ENCODE results near the gene PDE7B.

PDE7B gene

DNA sequence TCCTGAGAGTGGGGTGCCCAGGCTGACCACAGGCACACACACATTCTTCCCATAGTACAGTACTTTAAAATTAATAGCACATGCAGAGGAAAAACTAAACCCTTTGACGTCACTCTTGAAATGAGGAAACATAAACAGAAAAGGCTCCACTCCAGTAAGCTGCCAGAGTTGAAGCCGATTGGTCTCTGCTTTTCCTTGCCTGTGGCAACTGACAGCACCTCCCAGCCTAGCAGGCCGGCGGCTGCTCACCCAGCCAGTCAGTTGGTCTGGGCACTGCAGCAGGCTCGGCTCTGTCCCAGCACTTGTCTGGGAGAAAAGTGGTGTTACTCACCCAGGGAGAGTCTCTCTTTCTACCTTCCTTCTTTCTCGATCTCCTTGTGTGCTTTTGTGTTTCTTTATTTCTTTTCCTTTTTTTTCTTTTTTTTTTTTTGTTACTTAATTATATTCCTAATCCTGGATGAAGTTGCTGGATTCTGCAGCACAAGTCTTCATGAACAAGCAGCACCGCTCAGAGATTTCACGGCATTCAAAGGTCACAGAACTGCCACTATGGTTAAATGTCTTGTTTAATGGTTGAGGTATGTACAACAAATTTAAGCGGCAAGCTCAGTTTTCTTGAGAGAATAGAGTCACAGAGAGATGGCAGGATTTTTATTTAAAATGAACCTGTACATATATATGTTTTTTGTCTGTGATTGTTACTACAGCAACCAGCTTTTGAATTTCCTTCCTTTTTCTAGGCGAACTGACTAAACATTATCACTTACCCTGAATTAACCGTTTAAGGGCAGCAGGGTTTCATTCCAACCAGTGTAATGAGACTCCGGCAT lies at the start of gene PDE7B:
TSS of gene PDE7B (plus strand) at position 260 of the 830 bp plus-strand sequence.
- DNase-seq = peak; percentile 8

DNA sequence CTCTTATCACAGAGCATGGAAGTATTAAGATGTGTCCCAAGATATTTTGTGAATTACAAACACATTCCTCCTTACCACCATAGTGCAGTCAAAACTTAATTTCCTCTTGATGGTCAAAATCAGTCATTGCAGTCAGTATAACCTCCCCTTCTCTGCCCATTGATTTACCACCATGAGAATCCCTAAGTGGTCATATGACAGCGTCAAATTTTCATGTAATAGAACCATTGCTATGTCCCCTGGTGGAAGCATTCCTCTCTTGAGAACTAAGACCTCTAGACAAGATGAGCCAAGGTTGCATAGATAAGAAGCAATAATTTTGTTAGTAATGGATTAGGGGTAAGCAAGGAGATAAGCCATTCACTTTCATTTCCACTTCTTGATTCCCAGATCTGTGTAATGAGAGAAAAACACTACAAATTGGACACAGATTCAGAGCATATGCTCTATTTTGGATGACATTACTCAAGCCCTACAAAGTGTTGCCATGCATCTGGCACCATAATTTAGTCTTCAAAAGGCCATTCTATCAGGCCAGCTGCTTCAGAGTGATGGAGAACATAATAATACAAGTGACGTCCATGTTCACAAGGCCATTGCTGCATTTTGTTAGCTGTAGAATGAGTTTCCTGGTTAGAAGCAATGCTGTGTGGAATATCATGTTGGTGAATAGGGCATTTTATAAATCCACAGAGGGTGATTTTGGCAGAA lies 49.6 kb upstream of the PDE7B start:
- no peak for DNase-seq

DNA sequence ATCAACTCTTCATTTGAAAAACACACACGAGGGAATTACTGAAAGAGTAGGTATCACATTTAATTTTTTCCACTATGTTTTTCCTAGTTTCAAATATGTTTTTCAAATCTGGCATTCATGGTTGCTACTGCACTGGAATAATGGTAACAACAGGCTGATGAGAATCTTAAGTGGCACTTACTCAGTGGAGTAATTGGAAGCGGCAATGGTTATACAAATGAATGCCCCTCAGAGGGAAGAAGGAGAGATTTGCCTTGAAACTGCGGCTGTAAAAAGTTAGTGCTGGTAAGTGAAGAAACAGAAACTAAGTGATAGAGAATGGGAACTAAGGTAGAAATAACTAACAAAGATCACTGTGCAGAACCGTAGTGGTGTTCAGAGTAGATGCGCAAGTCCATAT lies 41.0 kb upstream of the PDE7B start:
- DNase-seq = no peak

DNA sequence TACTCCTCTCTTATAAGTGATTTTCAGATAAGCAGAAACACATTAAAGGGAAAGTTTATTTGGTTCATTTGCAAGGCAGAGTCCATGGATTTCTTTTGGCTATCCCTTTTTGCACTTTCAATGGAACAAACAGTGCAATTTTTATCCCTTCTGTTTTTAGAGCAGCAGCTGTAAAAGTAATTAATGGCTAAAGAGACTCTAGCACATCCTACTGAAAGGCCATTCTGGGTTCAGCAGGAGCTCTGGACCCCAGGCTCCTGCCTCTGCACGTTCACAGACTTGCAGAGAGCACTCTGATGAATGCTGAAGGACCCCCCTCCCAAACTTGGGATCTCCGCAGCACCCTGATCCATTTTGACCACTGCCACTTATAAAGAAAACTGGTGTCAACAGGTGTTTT lies 40.3 kb upstream of the PDE7B start:
- no peak for DNase-seq

DNA sequence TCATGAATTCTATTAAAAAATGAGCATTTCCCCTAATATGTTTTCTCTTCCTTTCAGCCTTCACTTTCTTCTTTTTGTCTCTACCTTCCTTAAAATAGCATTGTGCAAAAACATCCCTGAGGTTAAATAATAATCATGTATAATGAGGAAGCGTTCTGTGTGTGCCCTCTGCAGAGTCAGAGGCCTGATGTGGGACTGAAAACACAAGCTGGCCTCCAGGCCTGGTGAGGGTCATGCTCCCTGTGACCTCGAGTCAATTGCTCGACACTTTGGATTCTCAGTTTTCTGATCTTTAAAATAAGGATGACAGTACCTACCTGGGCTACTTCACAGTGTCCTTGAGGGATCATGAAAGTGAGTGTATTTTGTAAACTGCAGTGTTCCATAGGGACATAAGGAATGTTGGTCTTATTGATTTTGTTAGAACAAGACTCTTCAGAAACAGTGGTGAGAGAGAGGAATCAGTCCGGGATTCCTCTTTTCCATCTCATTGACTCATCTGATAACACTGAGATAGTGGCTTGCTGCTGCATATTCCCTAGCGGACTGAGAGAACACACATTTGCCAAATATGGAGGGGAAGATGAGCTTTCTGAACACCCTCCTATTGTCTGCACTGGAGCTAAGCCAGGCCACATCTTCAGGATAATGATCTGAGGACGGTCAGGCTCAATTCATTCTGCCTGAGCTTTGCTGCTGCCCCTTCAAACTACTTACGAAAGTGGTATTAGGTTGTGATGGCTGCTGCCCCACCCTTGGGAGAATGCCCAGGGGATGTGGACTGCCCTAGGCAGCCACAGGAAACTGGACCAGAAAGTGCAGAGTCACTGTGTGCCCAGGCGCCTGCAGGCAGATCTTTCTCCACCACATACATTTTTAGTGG lies 39.6 kb upstream of the PDE7B start:
- no peak for DNase-seq

DNA sequence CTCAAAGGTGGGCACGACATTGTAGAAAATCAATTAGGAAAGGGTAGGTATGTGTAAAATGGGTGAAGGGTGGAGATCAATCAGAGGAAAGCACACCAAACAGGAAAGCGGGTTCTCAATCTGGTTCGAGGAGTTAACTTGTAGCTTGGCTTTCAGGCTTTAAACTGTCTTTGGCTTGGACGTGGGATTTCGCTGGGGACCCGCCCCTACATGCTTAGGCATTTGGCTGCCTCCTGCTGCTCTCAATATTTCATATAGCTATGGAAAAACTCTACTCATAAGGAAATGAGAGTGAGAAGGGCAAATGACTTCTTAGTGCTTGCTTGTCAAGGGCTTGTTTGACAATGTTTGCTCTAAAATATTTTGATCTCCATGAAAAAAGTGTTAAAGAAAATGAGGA lies 38.1 kb upstream of the PDE7B start:
- no peak for DNase-seq

DNA sequence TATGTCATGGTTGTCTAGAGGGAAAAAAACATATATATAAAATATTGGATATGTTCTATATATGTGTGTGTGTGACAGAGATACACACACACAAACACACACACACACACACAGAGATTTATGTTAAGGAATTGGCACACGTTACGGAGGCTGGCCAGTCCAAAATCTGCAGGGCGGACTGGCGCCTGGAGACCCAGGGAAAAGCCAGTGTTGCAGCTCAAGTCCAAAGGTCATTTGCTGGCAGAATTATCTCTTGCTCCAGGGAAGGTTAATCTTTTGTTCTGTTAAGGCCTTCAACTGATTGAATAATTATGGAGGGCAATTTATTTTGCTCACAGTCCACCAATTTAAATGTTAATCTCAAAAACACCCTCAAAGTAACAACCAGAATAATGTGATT lies 37.5 kb upstream of the PDE7B start:
- DNase-seq = no peak

DNA sequence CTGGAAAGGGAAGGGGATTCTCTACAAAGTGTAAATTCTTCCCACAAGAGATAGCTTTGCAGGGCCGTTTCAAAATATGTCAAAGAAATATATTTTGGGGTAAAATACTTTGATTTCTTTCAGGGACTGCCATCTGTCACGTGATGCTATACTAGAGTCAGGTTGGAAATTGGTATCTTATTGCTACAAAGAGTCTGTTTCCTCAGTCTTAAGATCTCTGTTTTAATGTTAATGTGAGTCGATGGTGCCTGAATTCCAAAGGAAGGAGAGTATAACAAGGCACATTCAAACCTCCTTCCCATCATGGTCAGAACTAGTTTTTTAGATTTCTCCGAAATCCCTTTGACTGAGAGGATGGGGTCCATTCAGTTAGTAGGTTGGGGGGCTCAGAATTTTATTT lies 36.3 kb upstream of the PDE7B start:
- no peak for DNase-seq

DNA sequence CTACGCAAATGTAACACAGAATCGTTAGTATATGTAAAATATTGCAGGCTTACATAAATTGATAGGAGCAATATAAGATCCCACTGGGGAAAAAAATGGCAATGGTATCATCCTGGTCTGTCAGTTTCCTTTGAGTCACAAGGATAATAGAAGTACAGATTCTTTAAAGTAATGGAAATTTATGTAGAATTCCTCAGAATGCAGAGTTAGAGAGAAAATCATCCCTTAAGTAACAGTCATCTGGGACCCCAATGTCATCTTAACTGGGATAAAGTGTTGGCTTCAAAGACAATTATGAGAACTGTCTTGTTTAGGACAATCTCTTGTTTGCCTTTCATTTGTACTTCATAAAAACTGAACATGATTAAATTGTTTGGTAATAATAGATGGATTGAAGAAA lies 34.5 kb upstream of the PDE7B start:
- no peak for DNase-seq

DNA sequence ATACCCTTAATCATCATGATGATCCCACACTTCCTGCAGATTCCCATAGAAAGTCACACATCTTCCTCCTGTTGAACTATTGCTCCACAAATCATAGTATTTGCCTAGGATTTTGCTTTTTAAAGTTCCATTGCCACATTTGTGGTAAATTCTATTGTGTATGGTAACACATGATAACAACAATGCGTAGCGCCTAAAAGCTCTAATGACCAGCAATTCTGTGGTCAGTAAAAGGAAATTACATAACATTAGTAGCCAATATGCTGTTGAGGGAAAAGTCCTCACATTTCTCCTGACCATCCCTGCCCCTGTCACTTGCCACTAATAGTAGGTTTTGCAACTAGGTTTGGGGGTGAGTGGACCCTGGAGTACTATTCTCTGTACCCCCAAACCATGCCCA lies 31.8 kb upstream of the PDE7B start:
- DNase-seq = no peak

DNA sequence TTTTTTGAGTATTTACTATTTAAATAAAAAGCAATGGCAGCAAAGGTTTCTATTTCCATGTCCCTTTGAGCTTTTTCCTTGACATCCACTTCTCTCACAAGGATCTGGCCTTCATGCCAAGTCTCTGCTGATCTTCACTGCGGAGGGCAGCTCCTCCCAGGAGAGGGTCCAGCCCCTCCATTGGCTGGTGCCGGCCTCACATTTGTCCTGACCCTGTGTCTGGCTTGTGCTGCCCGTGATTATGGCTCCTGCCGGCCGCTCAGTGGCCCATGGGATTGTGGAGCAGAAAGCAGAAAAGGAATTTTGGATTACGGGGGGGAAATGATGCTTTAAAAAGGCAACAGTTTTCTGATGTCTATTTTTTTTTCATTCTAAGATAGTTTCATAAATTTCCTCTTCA lies 31.2 kb upstream of the PDE7B start:
- DNase-seq = no peak

DNA sequence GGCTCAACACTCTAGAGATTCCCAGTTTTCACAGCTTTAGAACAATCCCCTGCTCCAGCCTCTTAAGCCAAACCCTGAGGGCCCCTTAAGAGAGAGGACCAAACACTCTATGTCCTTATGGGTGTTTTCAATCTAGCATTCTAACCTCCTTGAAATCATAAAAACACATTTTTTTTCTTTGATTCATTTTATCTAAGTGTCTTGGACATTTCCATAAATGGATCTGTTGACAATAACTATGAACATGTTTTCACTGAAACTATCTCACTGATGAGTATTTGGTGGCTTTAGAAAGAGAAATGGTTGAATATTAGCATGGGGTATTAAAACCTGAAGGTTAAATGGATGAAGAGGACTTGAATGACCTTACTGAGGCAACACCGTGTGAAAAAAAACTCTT lies 27.6 kb upstream of the PDE7B start:
- DNase-seq = no peak

DNA sequence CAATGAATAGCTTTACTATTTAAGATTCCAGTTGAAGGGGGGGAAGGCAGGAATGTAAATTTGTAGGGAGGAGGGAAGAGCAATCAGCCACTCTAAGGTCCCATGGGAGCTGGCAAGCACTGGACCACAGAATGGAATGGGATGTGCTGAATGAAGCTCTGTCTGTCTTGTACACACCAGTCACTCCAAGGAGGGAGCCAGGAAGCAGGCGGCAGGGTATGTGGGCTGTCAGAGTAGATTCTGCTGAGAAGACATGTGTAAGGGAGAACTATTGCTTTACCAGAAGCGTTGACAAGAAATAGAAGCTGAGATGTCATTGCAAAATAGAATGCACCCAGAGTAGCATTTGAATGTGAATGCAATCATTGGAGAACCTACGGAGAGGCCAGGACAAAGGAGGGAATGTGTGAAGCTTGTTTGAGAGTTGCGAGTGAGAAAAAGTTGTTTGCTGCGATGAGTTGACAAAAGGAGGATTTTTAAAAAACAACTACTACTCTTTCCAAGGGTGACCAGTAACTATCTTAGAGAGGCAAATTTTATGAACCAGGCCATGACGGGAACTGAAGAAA lies 25.2 kb upstream of the PDE7B start:
- no peak for DNase-seq

DNA sequence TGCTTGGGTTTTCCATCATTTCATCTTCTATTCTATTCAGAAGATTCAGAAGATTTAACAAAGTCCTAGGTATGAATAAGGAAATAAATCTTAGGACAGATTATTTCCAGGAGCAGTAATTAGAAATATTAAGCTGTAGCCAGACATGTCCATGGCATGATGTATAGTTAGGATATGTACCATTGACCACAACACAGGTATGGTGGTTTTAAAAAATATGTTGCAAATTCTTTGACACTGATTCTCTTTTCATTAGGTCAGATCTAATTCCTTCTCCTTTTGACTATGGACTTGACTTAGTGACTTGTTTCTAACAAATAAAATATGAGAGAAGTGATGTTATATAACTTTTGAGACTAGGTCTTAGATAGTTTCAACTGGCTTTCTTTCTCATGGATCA lies 23.5 kb upstream of the PDE7B start:
- no peak for DNase-seq

DNA sequence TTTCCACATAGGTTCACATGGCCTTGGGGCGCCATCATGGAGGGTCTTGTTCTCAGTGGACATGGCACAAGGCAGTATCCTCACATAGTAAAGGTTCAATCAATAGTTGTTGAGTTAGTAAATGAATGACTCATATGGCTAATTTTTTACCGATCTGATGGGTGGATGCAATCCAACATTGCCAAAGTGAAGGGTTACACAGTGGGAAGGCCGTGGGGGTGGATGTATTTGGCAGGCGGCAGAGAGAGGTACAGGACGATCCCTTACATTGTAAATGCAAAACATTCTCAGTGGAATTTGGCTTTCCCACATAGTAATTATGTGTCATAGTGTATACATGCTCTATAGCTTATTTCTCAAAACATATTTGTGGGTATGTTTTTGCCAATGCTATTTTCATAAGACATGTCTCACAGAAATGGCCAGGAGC lies 21.0 kb upstream of the PDE7B start:
- DNase-seq = no peak

DNA sequence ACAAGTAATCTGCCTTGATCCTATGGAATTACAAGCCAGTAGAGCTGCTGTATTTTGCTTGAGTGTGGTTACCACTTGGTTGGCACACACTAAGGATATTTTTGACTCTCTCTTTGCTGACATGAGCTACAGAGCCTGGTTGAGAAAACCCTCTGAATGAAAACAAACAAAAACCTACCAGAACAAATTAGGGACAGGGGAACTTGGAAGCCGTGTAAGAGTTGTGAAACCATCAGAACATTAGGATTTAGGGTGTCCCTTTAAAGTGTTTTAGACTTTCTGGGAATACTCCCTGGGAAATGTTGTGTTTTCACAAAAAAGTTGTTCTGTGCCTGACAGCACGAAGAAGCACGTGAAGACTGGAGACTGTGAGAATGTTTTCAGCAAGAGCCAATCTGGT lies 20.5 kb upstream of the PDE7B start:
- DNase-seq = no peak

DNA sequence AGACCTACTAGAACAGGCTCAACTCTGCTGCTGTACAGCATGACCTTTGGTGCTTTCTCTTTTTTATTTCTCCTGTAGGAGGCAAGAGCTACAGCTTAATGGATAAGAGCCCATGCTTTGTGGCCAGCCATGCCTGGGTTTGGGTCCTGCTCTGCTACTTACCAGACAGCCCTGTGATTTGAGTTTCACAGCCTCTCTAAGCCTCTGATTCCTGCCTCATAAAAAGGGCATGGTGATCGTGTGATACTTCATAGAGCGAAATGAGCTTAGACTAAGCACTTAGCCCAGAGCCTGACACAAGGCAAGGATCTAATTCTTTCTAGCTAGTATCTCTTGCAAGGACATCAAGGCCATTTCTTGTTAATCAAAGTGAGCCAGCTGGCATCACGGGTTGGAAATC lies 19.3 kb upstream of the PDE7B start:
- no peak for DNase-seq

DNA sequence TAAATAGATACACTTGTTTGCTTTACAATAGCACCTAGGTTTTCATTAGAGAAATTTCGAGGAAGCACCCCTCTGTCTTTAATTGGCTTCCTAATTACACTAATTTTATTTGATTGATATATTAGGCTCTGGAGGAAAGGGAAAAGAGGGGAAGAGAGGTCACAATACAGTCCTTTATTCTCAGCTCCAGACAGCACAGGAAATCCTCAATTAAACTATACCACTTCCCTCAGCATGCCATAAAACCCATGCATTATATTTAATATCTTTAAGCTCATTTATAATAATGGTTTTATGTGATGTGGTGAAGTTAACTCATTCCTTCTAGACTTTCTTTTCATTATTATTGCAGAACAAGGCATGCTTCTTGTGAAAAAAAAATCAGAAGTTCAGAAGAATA lies 17.7 kb upstream of the PDE7B start:
- DNase-seq = no peak

DNA sequence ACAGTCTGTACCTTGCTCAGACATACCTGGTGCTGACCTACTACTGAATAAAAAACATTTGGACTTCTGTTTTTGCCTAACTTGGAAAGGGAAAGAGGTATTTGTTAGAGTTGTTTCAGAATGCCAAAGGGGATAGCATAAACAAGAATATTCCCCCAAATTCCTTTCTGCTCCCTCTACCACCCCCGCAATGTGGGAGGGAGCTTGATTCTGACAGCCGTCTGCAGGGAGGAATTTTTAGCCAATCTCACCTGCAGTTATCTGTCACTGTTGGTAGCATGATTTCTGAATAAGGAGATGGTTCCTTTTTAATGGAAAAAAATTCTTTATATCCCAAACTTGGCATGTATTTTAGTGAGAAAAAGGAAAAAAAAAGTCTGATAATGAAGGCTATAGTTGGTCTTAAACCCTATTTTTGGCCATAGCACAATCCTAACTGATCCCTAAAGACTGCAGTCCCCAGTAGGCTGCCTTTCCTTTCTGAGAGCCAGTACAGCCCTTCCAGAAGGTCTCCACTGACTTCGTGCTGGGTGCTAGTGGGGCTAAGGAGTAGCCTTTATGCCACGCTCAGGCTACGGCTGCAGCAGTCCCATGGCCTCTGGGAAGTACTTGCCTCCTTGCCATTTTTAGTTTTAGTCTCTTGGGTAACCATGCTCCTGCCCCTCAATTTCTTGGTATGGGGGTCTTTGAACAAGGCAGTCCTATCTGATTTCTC lies 13.6 kb upstream of the PDE7B start:
- no peak for DNase-seq

DNA sequence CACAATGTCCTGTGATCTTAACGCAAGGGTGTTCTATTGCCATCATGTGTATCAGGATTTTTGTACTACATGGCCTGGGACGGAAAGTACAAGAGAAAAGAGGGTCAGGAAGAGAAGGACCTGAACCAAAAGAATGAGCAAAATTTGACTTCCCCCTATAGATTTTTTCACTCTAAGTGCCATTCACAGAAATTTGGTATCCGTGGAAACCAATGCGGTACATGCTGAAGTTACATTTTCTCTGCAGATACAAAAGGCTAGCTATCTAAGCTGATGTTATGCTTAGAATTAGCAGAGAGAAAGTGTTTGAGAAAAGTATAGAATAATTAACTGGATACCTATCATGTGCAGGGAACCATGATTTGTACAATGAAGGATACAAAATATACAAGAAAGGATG lies 12.4 kb upstream of the PDE7B start:
- no peak for DNase-seq

DNA sequence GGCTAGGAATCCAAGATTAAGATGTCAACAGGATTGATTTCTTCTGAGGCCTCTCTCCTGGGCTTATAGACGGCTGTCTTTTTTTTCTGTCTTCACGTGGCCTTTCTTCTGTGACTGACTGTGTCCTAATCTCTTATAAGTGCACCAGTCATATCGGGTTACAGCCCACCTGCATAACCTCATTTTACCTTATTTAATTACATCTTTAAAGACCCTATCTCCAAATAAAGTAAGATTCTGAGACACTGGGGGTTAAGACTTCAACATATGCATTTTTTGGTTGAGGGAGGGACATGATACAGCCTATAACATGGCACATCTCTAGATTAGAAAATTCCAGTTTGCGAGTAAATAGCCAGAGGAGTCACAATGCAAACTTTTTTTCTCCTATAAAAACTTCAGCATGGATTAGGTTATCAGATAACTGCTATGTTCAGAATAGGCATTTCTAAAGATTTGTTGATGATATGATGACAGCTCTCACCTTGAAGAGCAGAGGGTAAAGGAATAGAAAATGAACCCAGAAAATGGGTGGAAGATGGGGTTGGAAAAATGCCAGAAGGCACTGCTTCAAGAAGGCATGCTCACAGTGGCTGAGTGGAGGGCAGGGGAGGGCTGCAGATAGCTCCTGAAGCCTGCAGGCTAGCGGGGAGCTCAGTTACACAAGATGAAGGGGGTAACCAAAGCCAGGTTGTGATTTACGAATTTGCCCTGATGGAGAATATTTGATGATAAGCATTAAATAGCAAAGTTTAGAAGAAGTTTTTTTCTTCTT lies 8.7 kb upstream of the PDE7B start:
- DNase-seq = no peak

DNA sequence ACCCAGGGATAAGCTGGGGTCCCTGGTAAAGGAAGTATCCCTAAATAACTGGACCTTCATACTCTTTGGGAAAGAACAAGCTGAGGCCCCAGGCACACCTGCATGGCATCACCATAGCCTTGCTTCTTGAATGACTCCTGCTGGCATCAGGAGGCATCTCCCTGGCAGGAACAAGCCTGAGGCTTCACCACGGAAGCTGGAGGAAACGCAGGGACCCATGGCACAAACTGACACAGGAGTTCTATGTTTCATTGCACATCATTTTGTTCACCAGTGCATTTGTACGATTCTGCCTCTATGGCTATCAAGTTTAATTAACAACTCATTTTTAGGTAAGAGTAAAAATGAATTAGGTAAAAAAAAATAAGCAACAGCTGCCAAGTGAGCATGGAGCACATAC lies 619 bp upstream of the PDE7B start:
- DNase-seq = no peak

Data from activated gamma-delta T cell treated with Interleukin-2 at 50 U/mL for 16 hours (primary cell).